Endodermal cell (in vitro differentiated cells): ENCODE measurements around the gene SUPT20HL1. TPM values are rescaled to one million over a fixed set of nuclear protein-coding genes. Genes with fewer than 3 reads are reported as not detected.

Experiments used
- DNase-seq: peaks from one replicate; pipeline ENCODE4 v3.0.0-alpha.2; 2017
- H3K27ac ChIP-seq: 2 replicates; pipeline ENCODE4 v1.5.1; 2013; ENCODE audit warnings: mild to moderate bottlenecking, low read depth, low read length, moderate library complexity
- H3K27me3 ChIP-seq: 2 replicates; pipeline ENCODE4 v1.6.1; 2013; ENCODE audit warnings: mild to moderate bottlenecking, low read length, moderate library complexity; ENCODE audit not compliant: insufficient read depth, control insufficient read depth, poor library complexity, severe bottlenecking
- H3K36me3 ChIP-seq: 2 replicates; pipeline ENCODE4 v1.7.0; 2013; ENCODE audit warnings: mild to moderate bottlenecking, low read length, moderate library complexity; ENCODE audit not compliant: control insufficient read depth, insufficient read depth
- H3K4me1 ChIP-seq: one replicate; pipeline ENCODE4 v1.7.0; 2013; ENCODE audit warnings: low read length; ENCODE audit not compliant: control insufficient read depth, insufficient read depth
- H3K4me3 ChIP-seq: 2 replicates; pipeline ENCODE4 v1.5.1; 2013; ENCODE audit warnings: mild to moderate bottlenecking, low read length, moderate library complexity
- H3K9ac ChIP-seq: 2 replicates; pipeline ENCODE4 v1.6.1; 2013; ENCODE audit warnings: mild to moderate bottlenecking, low read length, moderate library complexity; ENCODE audit not compliant: poor library complexity, severe bottlenecking; ENCODE audit errors: extremely low read depth
- H3K9me3 ChIP-seq: 2 replicates; pipeline ENCODE4 v1.6.1; 2013; ENCODE audit warnings: mild to moderate bottlenecking, low read length, moderate library complexity; ENCODE audit not compliant: control insufficient read depth
- H3K27ac Mint-ChIP-seq: 2 replicates; pipeline ENCODE4 v1.8.0; 2020; ENCODE audit warnings: mixed read lengths
- H3K27me3 Mint-ChIP-seq: 2 replicates; pipeline ENCODE4 v1.8.0; 2021; ENCODE audit warnings: mild to moderate bottlenecking, mixed read lengths; ENCODE audit not compliant: insufficient read depth
- H3K36me3 Mint-ChIP-seq: 2 replicates; pipeline ENCODE4 v1.8.0; 2020; ENCODE audit warnings: low read depth, mixed read lengths
- H3K4me1 Mint-ChIP-seq: 2 replicates; pipeline ENCODE4 v1.8.0; 2020; ENCODE audit warnings: mixed read lengths
- H3K4me3 Mint-ChIP-seq: 2 replicates; pipeline ENCODE4 v1.8.0; 2020; ENCODE audit warnings: mild to moderate bottlenecking, moderate library complexity, mixed read lengths
- H3K9me3 Mint-ChIP-seq: 2 replicates; pipeline ENCODE4 v1.8.0; 2020; ENCODE audit warnings: mild to moderate bottlenecking, mixed read lengths
- whole genome bisulfite sequencing, 2 experiments: methylation state at CpG; one replicate each; pipeline versions ENCODE4 v1.1.5 to v1.1.7; 2013; ENCODE audit warnings: missing lambda C conversion rate in 2 of 2, mixed read lengths in 1 of 2; ENCODE audit not compliant: insufficient coverage in 1 of 2, insufficient read length in 1 of 2; 5-methylcytosine and 5-hydroxymethylcytosine counted together
- total RNA-seq, 2 donors: library from RNA; stranded (reverse); fragmentation: NEBNext Ultra II Directional in 1 of 2; extraction: Animal tissue kit (Norgen Biotek cat#: 25700) in 1 of 2; gene quantifications; 2 replicates in 1 of 2; 3 replicates in 1 of 2; pipeline ENCODE4 v1.2.1, GENCODE V29; 2021
- TF ChIP-seq, protein P1 (sequence below): fragments of 200-600 bp; sonication (generic); conservative IDR thresholded peaks from 2 replicates; pipeline ENCODE4 v1.5.0; 2021; ENCODE audit warnings: antibody characterized with exemption, mild to moderate bottlenecking

SUPT20HL1 gene
- total RNA-seq, 2 donors from 2014 or later, result 0.09 TPM; not detected in 1

- WGBS, 2 experiments, result 98 to 100% methylated on average over 1 to 2 of the region's 2 CpGs
- Mint-ChIP-seq H3K36me3 (no peaks in the 10 kb centered on the region), H3K9me3 (peaks cover 4% of the 10 kb centered on the region), H3K27me3 (peaks cover 5% of the 10 kb centered on the region), H3K27ac (no peak overlapping the region), H3K4me1 (peaks cover 5% of the 10 kb centered on the region), H3K4me3 (no peak overlapping the region)
- no peaks in the 10 kb centered on the region for H3K36me3 ChIP-seq
- TF ChIP-seq, protein P1, sequence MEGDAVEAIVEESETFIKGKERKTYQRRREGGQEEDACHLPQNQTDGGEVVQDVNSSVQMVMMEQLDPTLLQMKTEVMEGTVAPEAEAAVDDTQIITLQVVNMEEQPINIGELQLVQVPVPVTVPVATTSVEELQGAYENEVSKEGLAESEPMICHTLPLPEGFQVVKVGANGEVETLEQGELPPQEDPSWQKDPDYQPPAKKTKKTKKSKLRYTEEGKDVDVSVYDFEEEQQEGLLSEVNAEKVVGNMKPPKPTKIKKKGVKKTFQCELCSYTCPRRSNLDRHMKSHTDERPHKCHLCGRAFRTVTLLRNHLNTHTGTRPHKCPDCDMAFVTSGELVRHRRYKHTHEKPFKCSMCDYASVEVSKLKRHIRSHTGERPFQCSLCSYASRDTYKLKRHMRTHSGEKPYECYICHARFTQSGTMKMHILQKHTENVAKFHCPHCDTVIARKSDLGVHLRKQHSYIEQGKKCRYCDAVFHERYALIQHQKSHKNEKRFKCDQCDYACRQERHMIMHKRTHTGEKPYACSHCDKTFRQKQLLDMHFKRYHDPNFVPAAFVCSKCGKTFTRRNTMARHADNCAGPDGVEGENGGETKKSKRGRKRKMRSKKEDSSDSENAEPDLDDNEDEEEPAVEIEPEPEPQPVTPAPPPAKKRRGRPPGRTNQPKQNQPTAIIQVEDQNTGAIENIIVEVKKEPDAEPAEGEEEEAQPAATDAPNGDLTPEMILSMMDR, result no peak
- no peak overlapping the region for H3K4me3 ChIP-seq
- no peaks in the 10 kb centered on the region for H3K27me3 ChIP-seq
- no peak overlapping the region for H3K9ac ChIP-seq
- H3K27ac ChIP-seq, result no peak overlapping the region
- H3K9me3 ChIP-seq, result no peaks in the 10 kb centered on the region
- no peaks in the 10 kb centered on the region for H3K4me1 ChIP-seq
- DNase-seq, result no peak
Observed at GRCh38 chrX:24387724-24388123, 27.3 kb downstream of the SUPT20HL1 start.

GRCh38 chrX:24391389-24391788, 30.9 kb downstream of the SUPT20HL1 start:
- Histone ChIP-seq H3K4me3 (no peak overlapping the region), H3K9me3 (no peaks in the 10 kb centered on the region), H3K27me3 (no peaks in the 10 kb centered on the region), H3K9ac (no peak overlapping the region), H3K36me3 (no peaks in the 10 kb centered on the region), H3K27ac (no peak overlapping the region), H3K4me1 (no peaks in the 10 kb centered on the region)
- H3K27ac Mint-ChIP-seq, result no peak overlapping the region
- TF ChIP-seq, protein P1, result no peak
- H3K27me3 Mint-ChIP-seq, result peaks cover 18% of the 10 kb centered on the region
- no peaks in the 10 kb centered on the region for H3K36me3 Mint-ChIP-seq
- no peak overlapping the region for H3K4me3 Mint-ChIP-seq
- peaks cover 5% of the 10 kb centered on the region for H3K4me1 Mint-ChIP-seq
- 95% methylated on average over 3 to 5 of the region's 5 CpGs for WGBS, 2 experiments
- no peaks in the 10 kb centered on the region for H3K9me3 Mint-ChIP-seq
- no peak for DNase-seq

DNA sequence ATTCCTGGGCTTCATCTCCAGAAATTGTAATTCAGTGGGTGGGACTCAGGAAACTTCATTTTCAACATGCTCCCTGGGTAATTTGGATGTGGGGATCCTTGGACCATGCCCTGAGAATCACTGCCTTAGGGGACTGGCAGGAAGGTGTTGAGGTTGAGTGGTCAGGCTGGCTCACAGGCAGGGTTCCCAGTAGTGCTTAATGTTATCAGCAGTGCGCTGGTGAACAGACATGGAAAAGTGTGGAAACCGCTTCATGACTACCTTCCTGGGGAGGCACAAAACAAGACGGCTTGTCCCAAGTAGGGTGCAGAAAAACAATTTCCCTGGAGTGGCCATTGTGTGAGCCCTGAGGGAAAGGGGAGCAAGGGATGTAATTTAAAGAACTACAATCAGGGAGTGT, 31.4 kb downstream of the SUPT20HL1 start:
- Histone ChIP-seq H3K9ac (no peak overlapping the region), H3K27me3 (no peaks in the 10 kb centered on the region), H3K4me3 (no peak overlapping the region), H3K4me1 (no peaks in the 10 kb centered on the region), H3K9me3 (no peaks in the 10 kb centered on the region), H3K27ac (no peak overlapping the region), H3K36me3 (no peaks in the 10 kb centered on the region)
- Mint-ChIP-seq H3K27me3 (peaks cover 18% of the 10 kb centered on the region), H3K4me3 (no peak overlapping the region), H3K36me3 (no peaks in the 10 kb centered on the region), H3K27ac (no peak overlapping the region), H3K4me1 (peaks cover 5% of the 10 kb centered on the region), H3K9me3 (no peaks in the 10 kb centered on the region)
- WGBS, 2 experiments, result 93 to 100% methylated on average over 3 of the region's 3 CpGs
- DNase-seq, result no peak
- TF ChIP-seq, protein P1, result no peak
